HEK293T (cell line): ENCODE measurements around the gene ATP11C.

Source experiments
- FOXK2 ChIP-seq: fragments of 450-650 bp; IDR thresholded peaks from 2 replicates; pipeline ENCODE4 v1.6.1; 2016; ENCODE audit warnings: mild to moderate bottlenecking
- ZNF384 ChIP-seq: fragments of 450-650 bp; IDR thresholded peaks from 2 replicates; pipeline ENCODE4 v1.6.1; 2016

DNA sequence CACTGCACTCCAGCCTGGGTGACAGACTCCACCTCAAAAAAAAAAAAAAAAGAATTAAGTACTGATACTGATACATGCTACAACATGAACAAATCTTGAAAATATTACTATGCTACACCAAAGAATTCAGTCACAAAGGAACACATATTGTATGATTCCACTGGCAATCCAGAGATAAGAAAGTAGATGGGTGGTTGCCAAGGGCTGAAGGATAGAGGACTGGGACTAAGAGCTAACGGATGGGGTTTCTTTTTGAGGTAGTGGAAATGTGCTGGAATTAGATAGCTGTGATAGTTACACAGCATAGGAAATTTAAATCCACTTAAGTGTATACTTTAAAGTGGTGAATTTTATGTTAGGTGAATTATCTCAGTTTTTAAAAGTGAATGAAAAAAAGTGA lies 12.5 kb downstream of the ATP11C start:
- TF ChIP-seq ZNF384 (no peak), FOXK2 (no peak)
